Stimulated activated CD8-positive, alpha-beta memory T cell treated with anti-CD3 and anti-CD28 coated beads, Interleukin-12 subunit alpha, Interleukin-12 subunit beta, amount 100 ng/mL, for 4 hours (primary cell): Measurements from ENCODE around the gene ATG2B.
"Not testable (repeated sequence)": the region's sequence is repeated elsewhere in the genome, so short reads cannot be mapped to it uniquely, and the experiment has no call there.

Experiments
- DNase-seq: peaks from one replicate; pipeline ENCODE4 v3.0.0-alpha.2; 2020; ENCODE audit warnings: low read depth

ATG2B gene

GRCh38 chr14:96250485-96250884, 112.7 kb downstream of the ATG2B start:
- DNase-seq, result no peak

GRCh38 chr14:96249029-96249428, 114.1 kb downstream of the ATG2B start:
- no peak for DNase-seq

GRCh38 chr14:96247031-96247430, 116.1 kb downstream of the ATG2B start:
- DNase-seq, result no peak

GRCh38 chr14:96246539-96246847, 116.6 kb downstream of the ATG2B start:
- no peak for DNase-seq

- no peak for DNase-seq
Measured at GRCh38 chr14:96245710-96246538, 117.2 kb downstream of the ATG2B start.

GRCh38 chr14:96245074-96245473, 118.1 kb downstream of the ATG2B start:
- DNase-seq, result not testable (repeated sequence)

GRCh38 chr14:96243785-96244184, 119.4 kb downstream of the ATG2B start:
- DNase-seq, result no peak

GRCh38 chr14:96242126-96242525, 121.0 kb downstream of the ATG2B start:
- DNase-seq, result no peak

GRCh38 chr14:96240641-96241040, 122.5 kb downstream of the ATG2B start:
- no peak for DNase-seq

GRCh38 chr14:96239711-96240141, 123.4 kb downstream of the ATG2B start:
- DNase-seq, result no peak

- DNase-seq, result no peak
Measured at GRCh38 chr14:96238676-96239265, 124.4 kb downstream of the ATG2B start.

GRCh38 chr14:96237641-96238040, 125.5 kb downstream of the ATG2B start:
- no peak for DNase-seq

GRCh38 chr14:96235426-96235825, 127.7 kb downstream of the ATG2B start:
- DNase-seq, result no peak

GRCh38 chr14:96233661-96234060, 129.5 kb downstream of the ATG2B start:
- DNase-seq, result no peak

- DNase-seq, result no peak
Measured at GRCh38 chr14:96232506-96232905, 130.6 kb downstream of the ATG2B start.

GRCh38 chr14:96231526-96232130, 131.5 kb downstream of the ATG2B start:
- no peak for DNase-seq

GRCh38 chr14:96231056-96231455, 132.1 kb downstream of the ATG2B start:
- no peak for DNase-seq

GRCh38 chr14:96229315-96229714, 133.8 kb downstream of the ATG2B start:
- DNase-seq, result no peak
